ENCODE results near the gene NOP9.
"Not testable (repeated sequence)": the region's sequence is repeated elsewhere in the genome, so short reads cannot be mapped to it uniquely, and the experiment has no call there.

NOP9 gene

DNA sequence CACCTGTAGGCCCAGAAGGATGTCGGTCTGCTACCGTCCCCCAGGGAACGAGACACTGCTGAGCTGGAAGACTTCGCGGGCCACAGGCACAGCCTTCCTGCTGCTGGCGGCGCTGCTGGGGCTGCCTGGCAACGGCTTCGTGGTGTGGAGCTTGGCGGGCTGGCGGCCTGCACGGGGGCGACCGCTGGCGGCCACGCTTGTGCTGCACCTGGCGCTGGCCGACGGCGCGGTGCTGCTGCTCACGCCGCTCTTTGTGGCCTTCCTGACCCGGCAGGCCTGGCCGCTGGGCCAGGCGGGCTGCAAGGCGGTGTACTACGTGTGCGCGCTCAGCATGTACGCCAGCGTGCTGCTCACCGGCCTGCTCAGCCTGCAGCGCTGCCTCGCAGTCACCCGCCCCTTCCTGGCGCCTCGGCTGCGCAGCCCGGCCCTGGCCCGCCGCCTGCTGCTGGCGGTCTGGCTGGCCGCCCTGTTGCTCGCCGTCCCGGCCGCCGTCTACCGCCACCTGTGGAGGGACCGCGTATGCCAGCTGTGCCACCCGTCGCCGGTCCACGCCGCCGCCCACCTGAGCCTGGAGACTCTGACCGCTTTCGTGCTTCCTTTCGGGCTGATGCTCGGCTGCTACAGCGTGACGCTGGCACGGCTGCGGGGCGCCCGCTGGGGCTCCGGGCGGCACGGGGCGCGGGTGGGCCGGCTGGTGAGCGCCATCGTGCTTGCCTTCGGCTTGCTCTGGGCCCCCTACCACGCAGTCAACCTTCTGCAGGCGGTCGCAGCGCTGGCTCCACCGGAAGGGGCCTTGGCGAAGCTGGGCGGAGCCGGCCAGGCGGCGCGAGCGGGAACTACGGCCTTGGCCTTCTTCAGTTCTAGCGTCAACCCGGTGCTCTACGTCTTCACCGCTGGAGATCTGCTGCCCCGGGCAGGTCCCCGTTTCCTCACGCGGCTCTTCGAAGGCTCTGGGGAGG, 11.3 kb downstream of the NOP9 start, which contains the start of gene LTB4R:
Gene LTB4R, plus strand, starts transcription at position 857 of the 959 bp plus-strand sequence. CDS start 4,150 bp downstream, outside the sequence.
- no peak for DNase-seq

GRCh38 chr14:24311837-24312615, 12.4 kb downstream of the NOP9 start:
- no peak for DNase-seq

DNA sequence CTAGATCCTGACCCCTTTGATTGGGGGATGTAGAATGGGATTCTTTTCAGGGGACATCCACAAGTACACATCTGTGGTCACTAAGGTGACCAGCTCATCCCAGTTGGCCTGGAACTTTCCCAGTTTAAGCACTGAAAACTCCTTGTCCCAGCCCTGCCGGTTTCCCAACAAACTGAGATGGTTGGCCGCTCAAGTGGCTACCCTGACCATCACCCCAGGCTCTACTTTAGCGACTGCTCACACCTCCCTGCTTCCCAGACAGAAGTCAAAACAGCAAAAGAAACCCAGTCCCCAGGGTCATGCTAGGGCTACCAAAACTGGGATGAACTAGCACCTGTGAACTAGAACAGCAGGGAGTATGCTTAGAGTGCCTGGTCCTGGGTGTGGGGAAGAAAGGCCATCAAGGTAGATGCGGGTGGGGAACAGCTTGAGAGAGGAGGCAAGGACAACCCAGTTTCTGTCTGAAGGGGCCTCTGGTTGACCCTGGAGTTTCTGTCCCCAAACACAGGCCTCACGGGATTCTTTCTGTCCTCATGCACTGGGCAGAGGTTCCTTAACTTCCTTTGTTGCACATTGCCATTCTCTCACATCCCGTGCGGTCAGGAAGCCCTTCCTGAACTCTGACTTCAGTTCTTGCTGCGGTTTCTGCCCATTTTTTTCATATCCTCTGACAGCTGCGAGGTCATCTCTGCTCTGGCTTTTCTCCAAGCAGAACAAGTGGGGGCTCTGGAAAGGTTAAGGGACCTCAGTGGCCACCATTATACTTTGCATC, 13.3 kb downstream of the NOP9 start:
- no peak for DNase-seq

DNA sequence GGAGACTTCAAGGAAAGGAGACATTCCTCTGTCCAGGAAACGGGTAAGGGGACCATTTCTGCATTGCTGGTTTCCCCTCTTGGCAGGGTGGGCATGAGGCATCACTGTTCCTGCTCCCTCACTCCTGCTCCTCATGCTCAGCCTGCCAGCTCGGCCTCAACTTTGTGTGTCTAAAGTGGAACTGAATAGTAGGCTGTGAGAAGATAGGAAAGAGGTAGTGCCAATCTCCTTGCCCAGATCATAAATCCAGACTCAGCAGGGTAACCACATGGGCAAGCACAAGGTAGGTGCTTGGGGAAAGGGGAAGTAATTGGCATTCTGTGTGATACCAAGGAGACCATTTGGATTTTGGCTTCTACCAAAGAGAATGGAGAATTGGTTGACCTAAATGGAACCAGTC, 14.3 kb downstream of the NOP9 start:
- DNase-seq = no peak

- DNase-seq = no peak
These were observed 14.9 kb downstream of the NOP9 start for GRCh38 chr14:24314377-24315193.

DNA sequence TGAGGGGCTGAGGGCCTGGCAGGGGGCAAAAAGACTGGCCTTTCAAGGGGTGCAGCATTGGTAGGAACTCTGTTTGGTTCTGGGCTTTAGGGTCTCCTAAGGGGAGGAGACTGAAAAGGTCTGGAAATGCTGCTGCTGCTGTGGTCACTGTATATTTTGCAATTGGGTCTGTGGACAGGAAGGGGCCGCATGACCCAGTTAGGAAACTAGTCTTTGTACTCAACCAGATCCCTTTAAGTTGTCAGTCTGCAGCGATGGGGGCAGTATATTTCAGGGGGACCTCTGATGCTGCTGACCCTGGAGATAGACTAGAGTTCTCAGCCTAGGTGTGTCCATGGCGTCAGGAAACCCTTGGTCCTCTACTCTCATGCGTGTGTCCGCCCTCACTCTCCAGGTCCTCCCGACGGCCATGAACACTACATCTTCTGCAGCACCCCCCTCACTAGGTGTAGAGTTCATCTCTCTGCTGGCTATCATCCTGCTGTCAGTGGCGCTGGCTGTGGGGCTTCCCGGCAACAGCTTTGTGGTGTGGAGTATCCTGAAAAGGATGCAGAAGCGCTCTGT, 15.7 kb downstream of the NOP9 start:
- DNase-seq = no peak

GRCh38 chr14:24315807-24316596, 16.4 kb downstream of the NOP9 start:
- no peak for DNase-seq

GRCh38 chr14:24316597-24316950, 16.9 kb downstream of the NOP9 start:
- DNase-seq = no peak

DNA sequence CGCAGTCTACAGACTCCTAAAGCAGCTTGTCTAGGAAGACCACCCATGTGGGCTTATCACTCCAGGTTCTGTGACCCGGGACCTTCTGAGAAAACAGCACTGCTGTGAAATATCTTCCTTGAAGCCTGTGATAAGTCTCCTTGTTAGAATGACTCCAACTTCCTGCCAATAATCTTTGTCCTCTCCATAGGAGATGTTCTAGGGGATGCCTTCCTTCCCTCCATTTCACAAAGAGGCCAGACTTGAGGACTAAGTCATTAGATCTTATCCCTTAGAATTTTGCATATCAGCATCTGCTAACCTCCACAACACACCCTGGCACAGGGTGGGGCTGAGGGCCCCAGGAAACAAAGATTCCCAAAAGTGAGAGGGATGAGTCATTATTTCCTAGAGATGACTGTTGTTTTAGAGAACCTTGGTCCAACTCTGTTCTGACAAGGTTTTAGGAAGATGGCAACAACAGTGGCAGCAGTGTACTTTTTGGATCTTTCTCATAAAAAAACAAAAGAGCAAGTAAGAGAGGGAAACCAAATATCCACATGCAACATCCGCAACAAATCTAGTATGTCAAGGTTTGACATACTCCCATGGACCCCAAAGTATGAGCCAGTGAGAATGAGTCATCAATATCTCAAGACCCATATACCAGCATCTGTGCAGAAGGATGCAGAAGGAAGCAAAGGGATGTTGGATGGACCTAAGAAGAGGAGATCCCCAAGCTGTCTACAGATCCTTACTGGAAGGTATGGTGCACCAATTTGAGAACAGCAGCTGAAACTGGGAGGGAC, 17.7 kb downstream of the NOP9 start:
- DNase-seq = no peak

GRCh38 chr14:24321212-24321975, 21.7 kb downstream of the NOP9 start:
- DNase-seq = no peak

- DNase-seq = no peak
These were observed 23.0 kb downstream of the NOP9 start for GRCh38 chr14:24322672-24323071.

DNA sequence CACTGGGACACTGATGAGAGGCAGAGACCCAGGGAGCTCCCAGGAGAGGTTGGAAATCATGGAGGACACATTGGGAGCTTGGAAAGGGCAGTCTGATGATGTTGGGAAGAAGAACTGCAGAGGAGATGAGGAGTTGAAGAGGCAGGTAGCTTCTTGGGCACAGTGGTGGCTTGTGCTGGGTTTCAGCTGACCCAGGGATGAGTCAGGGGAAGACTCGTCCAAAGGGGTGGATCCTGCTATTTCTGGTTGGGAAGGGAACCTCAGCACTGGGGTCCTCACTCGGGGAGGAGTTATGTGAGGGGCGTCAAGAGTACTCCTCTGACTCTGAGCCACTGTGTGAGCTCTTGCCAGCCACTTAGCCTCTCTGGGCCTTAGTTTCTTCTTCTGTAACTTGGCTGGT, 23.7 kb downstream of the NOP9 start:
- DNase-seq = no peak

DNA sequence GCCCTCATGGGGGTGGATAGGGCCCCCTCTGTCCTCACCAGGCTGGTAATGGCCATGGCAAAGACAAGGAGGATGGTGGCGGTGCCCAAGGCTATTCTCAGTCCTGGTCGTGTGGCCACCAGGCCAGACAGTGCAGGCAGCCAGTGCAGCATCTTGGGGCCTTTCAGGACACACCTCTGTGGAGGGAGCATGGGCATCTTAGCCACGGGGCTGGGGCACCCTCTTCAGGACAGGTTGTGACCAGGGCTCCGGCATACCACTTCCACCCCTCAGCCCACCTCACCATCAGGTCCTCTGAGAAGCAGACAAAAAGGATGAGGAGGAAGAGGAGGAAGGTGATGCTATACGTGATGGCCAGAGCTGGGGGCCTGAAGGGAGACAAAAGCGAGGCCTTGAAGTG, 24.4 kb downstream of the NOP9 start:
- DNase-seq = no peak

DNA sequence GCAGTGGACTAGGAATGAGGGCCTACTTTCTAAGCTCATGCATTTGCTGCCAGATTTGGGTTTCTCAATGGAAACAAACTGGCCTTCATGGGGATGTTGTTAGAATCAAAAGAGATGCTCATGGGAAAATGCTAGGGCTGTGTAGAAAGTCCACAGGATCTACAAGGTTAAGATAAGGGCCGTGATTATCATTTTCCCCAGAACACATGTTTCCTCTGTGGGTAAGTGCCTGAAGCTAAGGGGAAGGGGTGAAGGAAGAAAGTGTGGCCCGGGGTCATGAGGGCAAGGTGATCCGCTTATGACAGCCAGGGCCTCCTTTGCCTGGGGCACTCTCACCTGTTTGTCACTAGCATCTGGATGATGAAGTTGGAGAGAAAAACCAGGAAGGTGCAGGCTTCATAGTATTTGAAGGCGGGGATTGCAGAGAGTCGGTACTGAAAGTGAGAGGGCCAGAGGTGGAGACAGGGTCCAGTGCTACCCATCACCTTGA, 25.4 kb downstream of the NOP9 start:
- no peak for DNase-seq

- DNase-seq = no peak
These were observed 26.3 kb downstream of the NOP9 start for GRCh38 chr14:24325963-24326362.

DNA sequence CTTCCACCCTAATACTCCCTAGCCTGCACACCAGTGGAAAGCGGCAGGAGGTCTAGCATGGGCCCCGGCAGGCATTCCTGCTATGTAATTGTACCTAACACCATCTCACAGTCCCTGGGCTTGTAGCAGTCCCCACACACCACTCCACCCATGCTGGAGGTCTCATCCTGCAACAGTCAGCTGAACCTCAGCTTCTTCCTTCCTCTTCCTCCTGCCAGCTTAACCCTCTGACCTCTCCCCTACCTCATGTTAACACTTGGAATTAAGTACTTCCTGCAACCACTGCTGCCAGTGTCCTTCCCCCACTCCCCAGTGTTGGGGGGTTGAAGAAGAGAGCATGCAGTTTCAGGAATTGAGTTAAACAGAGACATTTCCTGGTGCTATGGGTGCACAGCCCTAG, 27.7 kb downstream of the NOP9 start:
- no peak for DNase-seq

DNA sequence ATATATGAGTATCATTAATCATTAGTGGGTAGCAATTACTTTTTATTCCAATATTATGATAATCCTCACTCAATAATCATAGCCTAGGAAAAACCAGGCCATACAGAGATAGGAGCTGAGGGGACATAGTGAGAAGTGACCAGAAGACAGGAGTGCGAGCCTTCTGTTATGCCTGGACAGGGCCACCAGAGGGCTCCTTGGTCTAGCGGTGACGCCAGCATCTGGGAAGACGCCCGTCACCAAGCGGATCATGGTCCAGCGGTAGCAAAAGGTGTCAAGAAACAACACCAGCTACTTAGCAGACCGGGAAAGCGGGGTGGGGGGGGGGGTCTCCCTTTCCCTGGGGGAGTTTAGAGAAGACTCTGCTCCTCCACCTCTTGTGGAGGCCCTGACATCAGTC, 28.3 kb downstream of the NOP9 start:
- DNase-seq = not testable (repeated sequence)

DNA sequence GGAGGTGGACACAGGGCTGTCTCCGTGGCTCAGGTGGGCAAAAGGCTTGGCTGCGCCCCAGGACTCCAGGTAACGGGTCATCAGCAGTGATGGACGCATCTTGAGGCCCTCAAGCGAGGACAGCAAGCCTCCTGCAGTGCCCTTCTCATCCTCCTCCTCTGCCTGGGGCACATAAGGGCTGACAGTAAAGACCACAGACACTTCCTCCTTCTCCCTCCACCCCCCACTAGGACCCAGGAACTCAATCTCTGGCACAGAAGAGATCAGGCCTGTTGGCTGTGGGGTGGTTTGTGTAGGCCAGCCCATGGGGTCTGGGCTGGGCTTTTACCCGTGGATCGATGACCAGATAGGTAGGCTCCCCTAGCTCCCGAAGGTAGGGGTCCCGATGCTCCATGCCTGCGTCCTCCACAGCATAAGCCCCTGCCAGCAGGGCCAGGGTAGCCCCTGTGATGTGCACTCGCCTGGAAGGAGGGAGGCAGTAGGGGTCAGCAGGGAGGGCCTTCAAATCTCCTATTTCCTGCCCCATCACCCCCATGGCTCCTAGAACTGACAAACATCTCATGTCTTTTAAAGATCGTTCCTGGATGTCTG, 29.5 kb downstream of the NOP9 start:
- no peak for DNase-seq

DNA sequence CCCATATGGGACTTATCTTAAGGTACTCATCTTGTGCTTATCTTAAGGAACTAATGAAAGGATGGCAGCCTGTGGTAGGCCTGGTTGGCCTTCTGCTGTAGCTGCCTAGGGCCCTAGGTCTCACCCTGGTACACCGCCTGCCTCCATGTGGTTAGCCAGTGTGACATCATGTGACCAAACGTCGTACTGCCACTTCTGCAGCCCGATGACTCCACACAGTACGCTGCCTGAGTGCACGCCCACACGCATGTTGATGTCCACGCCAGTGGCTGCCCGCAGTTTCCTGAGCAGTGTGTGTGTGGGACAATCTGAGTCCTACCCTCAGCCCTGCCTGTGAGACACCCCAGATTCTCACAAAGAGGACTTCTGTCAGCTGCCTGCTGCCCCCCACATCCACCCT, 30.1 kb downstream of the NOP9 start:
- DNase-seq = no peak

All from cortex of kidney (tissue), 1 donor.